Endometrial microvascular endothelial cells (primary cell): ENCODE results near the gene MAT1A. TPM values are rescaled to one million over a fixed set of nuclear protein-coding genes. Genes with fewer than 3 reads are reported as not detected.
"Not testable (repeated sequence)": the region's sequence is repeated elsewhere in the genome, so short reads cannot be mapped to it uniquely, and the experiment has no call there.

Experiments
- in situ Hi-C: cut with HindIII; loops from 2 replicates; pipeline ENCODE4 v1.10.0; 2017; ENCODE audit warnings: low sequenced_read_pairs, low pct_unique_long_range_greater_than_20kb; ENCODE audit errors: inconsistent ontology term
- total RNA-seq: library from RNA; depleted of rRNA; stranded (reverse); fragments of >200 nt; gene quantifications from one replicate; pipeline ENCODE4 v1.2.3, GENCODE V29; 2015; ENCODE audit errors: inconsistent ontology term

Gene MAT1A
- not detected for total RNA-seq

DNA sequence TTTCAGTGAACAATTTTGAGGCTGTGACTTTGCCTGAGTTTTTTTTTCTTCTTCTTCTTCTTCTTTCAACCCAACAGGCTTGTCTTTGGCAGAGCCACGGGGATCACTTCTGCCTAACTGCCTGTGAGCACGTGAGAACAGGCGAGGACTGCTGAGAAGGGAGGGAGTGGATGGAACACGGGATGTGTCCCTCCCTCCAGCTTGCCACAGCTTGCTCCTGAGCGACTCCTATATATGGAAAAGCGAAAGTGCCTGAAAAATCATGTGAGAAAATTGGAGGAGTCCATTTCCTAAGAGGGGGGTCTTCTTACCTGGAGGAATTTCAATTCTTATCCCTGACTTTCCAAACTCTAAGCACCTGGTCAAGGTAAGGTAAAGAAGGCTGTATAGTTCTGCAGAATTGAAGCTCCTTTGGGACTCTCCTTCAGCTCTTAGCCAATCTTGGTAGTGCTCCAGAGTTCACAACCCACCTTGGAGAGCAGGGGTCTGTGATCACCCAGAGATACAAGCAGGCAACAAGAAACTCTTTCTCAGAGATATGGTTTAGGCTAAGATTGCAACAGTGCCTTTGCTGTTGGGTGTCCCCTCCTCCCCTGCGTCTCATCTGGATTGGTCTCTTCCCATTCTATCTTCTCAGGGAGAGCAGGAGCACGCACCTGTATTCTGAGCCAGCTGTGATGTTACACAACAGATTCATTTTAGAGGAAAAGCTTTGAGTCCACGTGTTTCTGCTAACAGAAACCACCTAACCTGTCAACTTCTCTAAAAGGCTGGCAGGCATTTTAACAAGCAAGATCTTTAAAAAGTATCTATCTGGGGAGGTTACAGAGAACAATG lies at the start of gene MAT1A:
Gene MAT1A (minus strand): TSS at position 208 of the 837 bp plus-strand sequence. CDS start 235 bp downstream, outside the sequence.
- in situ Hi-C loops: no loop called here

DNA sequence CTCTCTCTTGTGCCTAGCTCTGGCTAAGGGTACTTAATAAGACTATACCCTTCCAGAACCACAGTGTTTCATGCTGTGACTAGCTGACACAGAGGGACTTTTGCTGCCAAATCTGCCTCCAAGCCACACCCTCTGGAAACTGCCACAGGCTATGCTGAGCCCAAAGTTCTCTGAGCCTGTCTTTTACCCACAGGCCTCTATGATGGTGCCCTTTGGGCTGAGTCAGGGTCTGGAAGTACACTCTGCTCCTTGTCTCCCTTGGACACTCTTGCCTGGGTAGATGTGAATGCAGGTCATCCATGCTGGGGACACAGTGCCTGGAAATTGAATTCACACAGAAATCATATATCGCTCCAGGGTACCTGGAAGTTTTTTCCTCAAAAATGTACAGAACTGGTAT lies 44.5 kb upstream of the MAT1A start:
- in situ Hi-C loops: no loop called here

DNA sequence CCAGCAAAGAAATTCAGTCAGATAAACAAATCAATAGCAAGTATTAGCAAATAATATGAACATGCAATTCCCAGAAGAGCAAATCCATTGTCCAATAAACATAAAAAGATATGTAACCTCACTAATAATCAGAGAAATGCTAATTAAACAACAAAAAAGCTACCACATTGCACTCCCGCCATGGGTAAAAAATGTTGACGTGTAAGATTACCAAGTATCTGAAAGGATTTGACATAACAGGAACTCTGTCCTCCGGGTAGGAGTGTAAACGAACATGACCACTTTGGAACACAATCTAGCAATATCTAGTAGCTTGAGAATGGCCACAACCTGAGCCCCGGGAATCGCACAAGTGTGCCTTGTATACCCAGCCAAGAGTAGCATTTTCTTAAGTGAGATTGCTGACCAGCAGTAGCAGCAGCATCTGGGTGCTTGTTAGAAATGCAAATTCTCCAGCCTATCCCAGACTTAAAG lies 35.5 kb upstream of the MAT1A start:
- in situ Hi-C loops: no loop called here

DNA sequence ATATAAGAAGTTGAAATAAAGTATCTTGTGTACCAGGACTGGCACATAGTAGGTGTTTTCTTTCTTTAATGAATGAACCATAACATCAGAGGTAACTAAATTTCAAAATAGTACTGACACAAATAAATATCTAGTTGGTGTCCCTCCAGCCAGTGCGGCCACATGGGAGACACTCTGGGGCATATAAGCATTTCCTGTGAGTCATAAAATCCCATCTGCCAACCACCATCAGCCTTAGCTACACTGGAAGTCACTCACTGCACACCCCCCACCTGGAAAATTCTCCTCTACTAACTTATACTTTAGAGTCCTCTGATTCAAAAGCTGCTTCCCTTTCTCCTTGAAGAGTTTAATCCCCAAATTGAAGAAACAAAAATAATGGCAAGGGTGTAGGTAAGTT lies 34.6 kb upstream of the MAT1A start:
- in situ Hi-C loops: no loop called here

DNA sequence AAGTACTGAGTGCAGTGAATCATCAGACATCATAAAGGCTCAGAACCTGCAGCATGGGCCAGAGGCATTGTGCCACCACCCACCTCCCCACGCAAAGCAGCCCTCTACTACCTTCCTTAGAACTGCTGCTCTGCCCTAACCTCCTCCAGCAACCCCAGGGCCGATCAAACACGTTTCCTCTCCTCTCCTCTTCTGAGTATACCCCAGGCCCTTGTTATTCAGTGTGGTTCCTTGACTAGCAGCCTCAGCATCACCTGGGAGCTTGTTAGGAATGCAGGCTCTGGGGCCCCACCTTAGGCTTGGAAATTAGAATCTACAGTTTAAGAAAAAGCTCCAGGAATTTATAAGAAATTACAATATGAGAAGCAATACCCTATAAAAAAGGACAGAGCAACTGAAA lies 33.9 kb upstream of the MAT1A start:
- in situ Hi-C loops: no loop called here

DNA sequence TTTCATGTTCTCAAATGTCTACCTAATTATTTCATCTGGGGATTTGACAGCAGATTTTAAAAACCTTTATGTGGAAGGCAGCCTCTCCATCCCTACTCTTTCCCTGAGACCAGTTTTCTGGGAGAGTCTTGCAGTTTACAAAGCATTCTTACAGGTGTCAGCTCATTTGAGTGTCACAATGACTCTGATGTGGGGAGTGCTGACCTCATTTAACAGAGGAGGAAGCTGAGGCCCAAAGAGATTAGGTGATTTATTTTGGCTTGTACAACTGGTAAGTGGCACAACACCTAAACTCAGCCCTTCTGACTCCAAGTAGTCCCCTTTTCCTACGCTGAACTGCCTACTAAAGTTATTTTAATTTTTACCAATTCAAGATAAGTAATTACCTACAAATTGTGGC lies 33.3 kb upstream of the MAT1A start:
- in situ Hi-C loops: no loop called here

DNA sequence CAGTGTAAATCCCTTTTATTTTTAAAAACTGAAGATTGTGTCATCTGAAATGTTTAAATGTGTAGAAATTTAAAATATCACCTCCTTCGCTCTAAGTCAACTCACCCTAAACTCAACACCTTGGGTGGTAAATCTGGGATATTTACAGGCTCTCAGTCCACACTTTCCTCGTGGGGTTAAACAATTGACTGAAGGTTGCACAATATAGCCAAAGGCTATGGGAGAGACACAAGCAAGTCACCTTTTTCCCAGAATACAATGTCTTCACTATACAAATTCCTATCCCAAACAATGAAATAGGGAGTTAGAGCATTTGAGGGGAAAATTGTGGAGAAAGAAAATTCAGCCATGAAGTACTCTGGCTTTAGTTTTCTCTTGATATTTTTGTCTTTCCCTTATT lies 32.7 kb upstream of the MAT1A start:
- in situ Hi-C loops: no loop called here

DNA sequence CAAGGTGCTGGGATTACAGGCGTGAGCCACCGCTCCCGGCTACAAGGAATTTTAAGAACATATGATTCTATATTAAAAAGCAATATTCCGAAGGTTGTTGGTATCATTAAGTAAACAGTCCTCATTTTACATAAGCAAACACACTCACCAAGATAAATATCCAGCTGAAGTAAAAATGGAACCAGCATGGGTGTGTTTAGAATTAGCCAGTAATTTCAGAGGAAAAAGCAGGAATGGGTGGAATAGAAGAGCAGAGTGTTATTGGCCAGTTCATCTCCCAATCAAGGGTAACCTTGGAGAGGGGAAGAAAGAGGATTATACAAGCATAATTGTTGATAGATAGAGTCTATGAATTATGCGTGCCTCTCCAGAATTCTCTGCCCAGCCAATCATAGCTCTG lies 31.7 kb upstream of the MAT1A start:
- in situ Hi-C loops: no loop called here

DNA sequence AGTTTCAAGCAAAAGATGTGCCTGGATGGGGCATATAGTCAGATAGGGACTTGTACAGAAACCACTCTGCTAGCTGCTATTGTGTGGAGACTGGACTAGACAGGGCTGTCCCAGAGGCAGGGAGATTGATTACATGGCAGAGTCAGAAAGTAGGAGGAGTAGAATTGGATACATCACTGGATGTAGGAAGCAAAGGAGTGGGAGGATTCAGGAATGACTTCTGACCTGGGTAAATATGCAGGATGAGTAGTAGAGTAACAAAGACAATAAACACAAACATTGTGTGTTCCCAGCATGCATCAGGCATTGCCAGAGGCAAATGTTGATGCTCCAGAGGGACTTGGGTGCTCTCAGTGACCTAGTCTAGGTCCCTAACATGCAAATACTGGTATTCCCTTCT lies 30.9 kb upstream of the MAT1A start:
- in situ Hi-C loops: no loop called here

DNA sequence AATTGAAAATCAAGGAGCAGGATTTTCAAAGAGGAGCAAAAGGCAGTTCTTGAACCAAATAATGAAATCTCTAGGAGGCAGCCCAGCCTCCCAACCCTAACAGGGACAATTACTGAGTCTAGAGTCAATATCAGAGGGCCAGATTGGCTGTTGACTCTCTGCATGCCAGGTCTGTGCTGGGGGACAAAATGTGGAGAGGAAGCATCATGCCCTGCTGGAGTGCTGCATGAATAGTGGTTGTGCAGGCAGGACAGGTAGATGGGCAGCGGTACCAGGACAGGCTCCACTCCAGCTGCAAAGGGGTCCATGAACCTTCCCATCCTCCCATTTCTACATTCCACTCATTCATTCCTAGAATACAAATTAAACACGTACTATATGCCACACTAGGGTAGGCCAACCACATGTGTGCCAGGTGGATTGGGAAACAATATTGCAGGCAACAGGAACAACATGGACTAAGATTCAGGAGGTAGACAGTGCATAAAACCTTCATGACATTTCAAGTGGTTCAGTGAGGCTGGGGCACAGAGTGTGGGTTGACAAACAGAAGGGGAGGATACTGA lies 30.4 kb upstream of the MAT1A start:
- in situ Hi-C loops: no loop called here

DNA sequence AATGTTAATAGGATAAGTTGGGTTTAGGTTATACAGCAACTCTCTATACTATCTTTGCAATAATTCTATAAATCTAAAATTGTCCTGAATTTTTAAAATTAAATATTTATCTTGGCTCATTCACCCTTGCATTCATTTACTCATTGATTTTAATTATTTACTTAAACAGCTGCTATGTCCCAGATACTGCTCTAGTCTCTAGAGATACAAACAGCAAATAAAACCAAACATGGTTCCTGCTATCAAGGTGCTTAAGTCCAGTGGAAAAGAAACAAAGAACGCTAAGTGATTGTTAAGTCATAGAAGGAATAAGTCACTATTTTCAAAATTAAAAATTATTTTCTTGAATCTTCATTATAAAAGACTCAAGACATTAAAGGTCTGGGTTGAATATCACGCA lies 29.9 kb upstream of the MAT1A start:
- in situ Hi-C loops: no loop called here

DNA sequence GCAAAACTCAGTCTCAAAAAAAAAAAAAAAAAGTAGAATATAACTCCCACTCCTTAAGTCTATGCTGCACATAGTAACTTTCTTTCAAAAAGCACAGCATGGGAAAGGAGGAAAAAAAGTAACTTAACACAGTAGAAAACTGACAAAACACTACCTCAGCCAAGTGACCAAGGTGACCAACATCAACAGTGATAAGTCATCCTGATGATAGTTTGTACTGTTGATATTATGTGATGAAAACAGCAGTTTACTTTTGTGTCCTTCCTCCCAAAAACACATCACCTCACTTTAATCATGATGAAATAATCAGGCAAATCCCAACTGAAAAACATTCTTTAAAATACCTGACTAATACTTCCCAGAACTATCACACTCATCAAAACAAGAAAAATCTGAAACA lies 29.3 kb upstream of the MAT1A start:
- in situ Hi-C loops: no loop called here

DNA sequence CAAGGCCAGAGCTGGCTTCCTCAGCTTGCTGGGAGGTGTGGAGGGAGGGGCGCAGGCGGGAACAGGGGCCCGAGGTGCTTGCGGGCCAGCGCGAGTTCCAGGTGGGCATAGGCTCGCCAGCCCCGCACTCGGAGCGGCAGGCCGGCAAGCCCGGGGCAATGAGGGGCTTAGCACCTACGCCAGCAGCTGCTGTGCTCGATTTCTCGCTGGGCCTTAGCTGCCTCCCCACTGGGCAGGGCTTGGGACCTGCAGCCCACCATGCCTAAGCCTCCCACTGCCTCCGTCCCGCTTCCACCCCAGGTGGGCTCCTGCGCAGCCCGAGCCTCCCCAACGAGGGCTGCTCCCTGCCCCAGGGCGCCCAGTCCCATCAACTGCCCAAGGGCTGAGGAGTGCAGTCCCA lies 25.9 kb upstream of the MAT1A start:
- in situ Hi-C loops: no loop called here

DNA sequence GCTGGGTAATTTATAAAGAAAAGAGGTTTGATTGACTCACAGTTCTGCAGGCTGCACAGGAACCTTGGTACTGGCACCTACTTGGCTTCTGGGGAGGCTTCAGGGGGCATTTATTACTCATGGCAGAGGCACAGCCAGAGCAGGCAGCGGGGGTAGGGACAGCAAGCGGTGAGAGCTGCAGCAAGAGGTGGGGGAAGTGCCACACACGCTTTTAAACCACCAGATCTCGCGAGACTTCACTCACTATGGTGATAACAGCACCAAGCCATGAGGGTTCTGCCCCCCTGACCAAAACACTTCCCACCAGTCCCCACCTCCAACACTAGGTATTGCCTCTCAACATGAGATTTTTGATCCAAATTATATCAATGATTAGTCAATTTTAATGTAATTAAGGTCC lies 24.1 kb upstream of the MAT1A start:
- in situ Hi-C loops: no loop called here

DNA sequence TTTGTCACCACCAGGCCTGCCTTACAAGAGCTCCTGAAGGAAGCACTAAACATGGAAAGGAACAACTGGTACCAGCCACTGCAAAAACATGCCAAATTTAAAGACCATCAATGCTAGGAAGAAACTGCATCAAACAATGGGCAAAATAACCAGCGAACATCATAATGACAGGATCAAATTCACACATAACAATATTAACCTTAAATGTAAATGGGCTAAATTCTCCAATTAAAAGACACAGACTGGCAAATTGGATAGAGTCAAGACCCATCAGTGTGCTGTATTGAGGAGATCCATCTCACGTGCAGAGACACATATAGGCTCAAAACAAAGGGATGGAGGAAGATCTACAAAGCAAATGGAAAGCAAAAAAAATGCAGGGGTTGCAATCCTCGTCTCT lies 16.5 kb upstream of the MAT1A start:
- in situ Hi-C loops: not testable (repeated sequence)

DNA sequence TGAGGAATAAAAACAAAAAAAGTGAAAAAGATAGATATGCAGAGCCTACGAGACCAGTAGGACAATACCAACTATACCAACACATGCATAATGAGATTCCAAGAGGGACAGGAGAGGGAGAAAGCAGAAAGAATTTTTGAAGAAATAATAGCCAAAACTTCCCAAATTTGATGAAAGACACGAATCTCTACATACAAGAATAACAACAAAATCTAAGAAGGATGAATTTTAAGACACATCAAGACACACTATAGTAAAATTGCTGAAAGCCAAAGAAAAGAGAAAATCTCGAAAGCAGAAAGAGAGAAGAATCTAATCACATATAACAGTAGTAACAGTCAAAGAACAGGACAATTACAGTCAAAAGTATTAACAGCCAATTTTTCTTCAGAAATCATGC lies 7.5 kb upstream of the MAT1A start:
- in situ Hi-C loops: no loop called here

DNA sequence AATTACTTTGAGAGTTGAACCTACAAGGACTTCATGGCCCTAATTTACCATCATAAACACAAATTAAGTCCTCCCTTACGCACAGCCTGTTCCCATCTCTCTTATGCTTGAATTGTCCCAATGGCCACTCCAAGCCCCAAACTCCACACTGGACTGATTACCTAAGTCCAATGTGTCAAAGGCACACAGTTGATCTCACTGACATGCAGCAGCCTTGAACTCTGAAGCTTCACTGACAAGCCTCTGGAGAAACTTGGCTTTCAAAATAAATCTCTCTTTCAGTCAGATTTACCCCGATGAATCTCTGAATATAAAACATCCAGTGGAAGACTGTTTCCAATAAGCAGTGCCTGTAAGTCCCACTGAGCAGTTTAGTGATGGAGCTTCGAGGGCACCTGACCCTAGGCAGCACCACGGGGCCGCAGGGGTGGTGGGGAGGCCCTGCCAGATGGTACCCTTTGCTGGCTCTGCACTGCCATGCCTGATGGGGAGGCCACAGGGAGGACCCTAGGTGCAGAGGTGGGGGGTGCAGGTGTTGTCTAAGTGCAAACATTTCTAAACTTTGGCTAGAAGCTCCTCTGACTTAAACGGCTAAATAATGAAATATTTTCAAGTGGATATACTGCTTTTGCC lies 3.3 kb upstream of the MAT1A start:
- in situ Hi-C loops: no loop called here

DNA sequence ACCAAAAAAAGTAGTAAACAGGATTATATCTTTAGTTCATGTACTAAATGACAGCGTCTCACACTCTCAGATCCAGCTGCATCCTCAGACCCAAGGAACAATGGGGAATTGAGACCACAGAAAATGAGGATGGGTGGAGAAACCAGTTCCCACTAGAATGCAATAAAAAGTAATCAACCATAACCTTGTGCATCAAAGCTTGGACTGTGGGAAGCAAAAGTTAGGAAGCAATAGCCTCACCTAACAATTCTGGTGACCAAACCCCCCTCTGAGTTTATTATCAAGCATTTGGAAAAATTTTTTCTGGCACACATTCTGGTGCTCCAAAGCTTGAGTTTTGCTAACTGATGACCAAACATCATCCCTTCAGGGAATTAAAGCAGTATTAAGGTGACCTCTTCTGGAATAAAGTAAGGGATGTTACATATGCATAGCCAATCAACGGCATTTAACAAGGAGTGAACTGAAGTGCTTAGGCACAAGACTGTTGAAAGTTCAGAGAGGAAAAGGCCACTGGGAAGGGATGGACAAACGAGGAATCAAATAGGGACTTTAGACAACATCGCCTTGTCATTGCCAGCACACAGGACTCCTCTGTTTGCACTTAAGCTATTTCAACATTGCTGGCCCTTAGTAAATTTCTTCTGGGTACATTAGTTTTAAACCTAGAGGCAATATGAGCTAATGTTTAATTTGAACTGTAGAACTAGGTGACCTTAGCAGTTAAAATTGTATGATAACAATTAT lies 1.2 kb upstream of the MAT1A start:
- in situ Hi-C loops: no loop called here

DNA sequence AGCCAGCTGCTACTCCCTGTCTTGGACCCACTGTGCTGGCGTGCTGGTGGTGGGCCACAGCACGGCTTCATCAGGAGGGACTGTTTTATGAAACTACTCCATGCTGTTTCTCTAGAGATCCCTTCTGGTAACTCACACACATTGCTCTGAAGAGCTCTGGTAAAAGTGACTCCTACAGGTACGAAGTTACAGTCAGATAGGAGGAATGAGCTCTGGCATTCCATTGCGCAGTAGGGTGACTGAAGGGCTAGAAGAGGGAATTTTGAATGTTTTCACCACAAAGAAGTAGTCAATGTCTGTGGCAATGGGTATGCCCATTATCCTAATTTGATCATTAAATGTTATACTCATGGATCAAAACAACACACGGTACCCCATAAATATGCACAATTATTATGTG lies 609 bp downstream of the MAT1A start:
- in situ Hi-C loops: no loop called here
